HG02852 (cell line): Measurements from ENCODE around the gene RAB7B.

Source experiments
- ATAC-seq: cut with Tn5 transposase; IDR thresholded peaks from one replicate; pipeline ENCODE4 v1.9.1; 2021; ENCODE audit warnings: mild to moderate bottlenecking, moderate library complexity; ENCODE audit not compliant: unreplicated experiment

Gene RAB7B

GRCh38 chr1:206023695-206024094, 20.5 kb upstream of the RAB7B start, which contains the start of gene CTSE:
Gene CTSE (minus strand): TSS chr1:206023895. CDS start chr1:206023791, 104 bp downstream.
- no peak for ATAC-seq

GRCh38 chr1:206022766-206023165, 19.6 kb upstream of the RAB7B start:
- ATAC-seq, result no peak

GRCh38 chr1:206021626-206022365, 18.6 kb upstream of the RAB7B start:
- no peak for ATAC-seq

GRCh38 chr1:206021008-206021625, 17.9 kb upstream of the RAB7B start:
- no peak for ATAC-seq

GRCh38 chr1:206020393-206021007, 17.3 kb upstream of the RAB7B start:
- ATAC-seq, result no peak

- no peak for ATAC-seq
Observed at GRCh38 chr1:206015071-206015470, 11.9 kb upstream of the RAB7B start.

- no peak for ATAC-seq
Observed at GRCh38 chr1:206014601-206015000, 11.4 kb upstream of the RAB7B start.

GRCh38 chr1:206013026-206013795, 10.0 kb upstream of the RAB7B start:
- no peak for ATAC-seq

GRCh38 chr1:206012086-206012859, 9.1 kb upstream of the RAB7B start:
- ATAC-seq, result peak; percentile 92

- no peak for ATAC-seq
Observed at GRCh38 chr1:206011057-206011456, 7.9 kb upstream of the RAB7B start.

GRCh38 chr1:206010060-206010459, 6.9 kb upstream of the RAB7B start:
- ATAC-seq, result no peak

GRCh38 chr1:206006946-206007345, 3.8 kb upstream of the RAB7B start:
- no peak for ATAC-seq

- no peak for ATAC-seq
Observed at GRCh38 chr1:206005778-206006180, 2.6 kb upstream of the RAB7B start.

GRCh38 chr1:206005234-206005633, 2.0 kb upstream of the RAB7B start:
- no peak for ATAC-seq

GRCh38 chr1:206004826-206005225, 1.6 kb upstream of the RAB7B start:
- ATAC-seq, result no peak

- ATAC-seq, result no peak
Observed at GRCh38 chr1:206003854-206004800, 932 bp upstream of the RAB7B start.

GRCh38 chr1:206002160-206002559, 1.0 kb downstream of the RAB7B start:
- ATAC-seq, result no peak

GRCh38 chr1:206001476-206001888, 1.7 kb downstream of the RAB7B start:
- no peak for ATAC-seq

- no peak for ATAC-seq
Observed at GRCh38 chr1:206000641-206001339, 2.4 kb downstream of the RAB7B start.
